K562 (cell line): ENCODE measurements around the gene RERG. TPM values are rescaled to one million over a fixed set of nuclear protein-coding genes. Genes with fewer than 3 reads are reported as not detected.

ENCODE experiments used
- ATAC-seq: fragments of 200-7000 bp; cut with Tn5 transposase; 3 replicates; pipeline ENCODE4 v1.9.1; 2020; ENCODE audit warnings: moderate library complexity
- BruUV-seq: library from RNA; stranded (reverse); fragments of 400-500 nt; replicated peaks from 2 replicates; lab custom pipeline; 2021; lab: Mats Ljungman, UMichigan
- CTCF ChIA-PET: fragments of 300-600 bp; formaldehyde crosslinking; extraction: SDS; loops from one replicate; lab custom pipeline; 2021; ENCODE audit warnings: low intra/inter-chr PET ratio; lab: Yijun Ruan, JAX
- POLR2A ChIA-PET: fragments of 300-600, 350-650 bp; sonication (Branson Sonifier 250); formaldehyde crosslinking; extraction: SDS; loops from one replicate; lab custom pipeline; 2021; ENCODE audit warnings: antibody characterized with exemption, inconsistent platforms; lab: Yijun Ruan, JAX
- DNase-seq, 4 experiments: peaks; one replicate each; pipeline versions ENCODE4 v3.0.0 to v3.0.0-alpha.2; 2011 to 2018; ENCODE audit warnings: low spot score in 3 of 4, mixed read lengths in 3 of 4; ENCODE audit errors: extremely low read depth in 1 of 4
- FAIRE-seq: peaks from 2 replicates; lab custom pipeline; 2011; peaks lifted over from hg19 to GRCh38; lab: Jason Lieb, UNC
- H2AFZ ChIP-seq: 2 replicates; pipeline ENCODE4 v1.6.0; 2011; ENCODE audit warnings: low read depth, low read length, control low read depth, inconsistent platforms
- H3K27ac ChIP-seq: fragments of 200-600 bp; 3 replicates; pipeline ENCODE4 v1.8.0; 2011; ENCODE audit warnings: low read depth, mild to moderate bottlenecking, control low read depth, inconsistent platforms, low read length, moderate library complexity, mixed read lengths; ENCODE audit errors: extremely low read depth
- H3K27me3 ChIP-seq, 2 experiments: fragments of 300-600 bp in 1 of 2; 2 replicates in 1 of 2; 3 replicates in 1 of 2; pipeline versions ENCODE4 v1.6.0 to v1.8.0; 2011; ENCODE audit warnings: inconsistent platforms in 2 of 2, low read length in 2 of 2, mild to moderate bottlenecking in 1 of 2, mixed read lengths in 1 of 2, moderate library complexity in 1 of 2; ENCODE audit not compliant: control insufficient read depth in 2 of 2, insufficient read depth in 2 of 2
- H3K36me3 ChIP-seq: fragments of 300-600 bp; 3 replicates; pipeline ENCODE4 v1.8.0; 2011; ENCODE audit warnings: mild to moderate bottlenecking, low read length, inconsistent platforms; ENCODE audit not compliant: control insufficient read depth, insufficient read depth
- H3K4me1 ChIP-seq, 2 experiments: fragments of 200-600 bp in 1 of 2; replicated peaks in 1 of 2; 2 replicates in 1 of 2; 3 replicates in 1 of 2; pipeline versions ENCODE4 v1.5.1 to v1.8.0; 2011; ENCODE audit warnings: inconsistent platforms in 2 of 2, low read length in 2 of 2, mild to moderate bottlenecking in 1 of 2, mixed read lengths in 1 of 2, moderate library complexity in 1 of 2; ENCODE audit not compliant: control insufficient read depth in 2 of 2, insufficient read depth in 2 of 2
- H3K4me2 ChIP-seq: 2 replicates; pipeline ENCODE4 v1.6.1; 2011; ENCODE audit warnings: low read length, control low read depth, inconsistent platforms, mixed read lengths; ENCODE audit not compliant: insufficient read depth
- H3K4me3 ChIP-seq: fragments of 200-600 bp; sonication (generic), shearing (Covaris generic); 2 replicates; pipeline ENCODE4 v1.5.1; 2016; ENCODE audit warnings: control low read depth, inconsistent platforms
- H3K79me2 ChIP-seq: fragments of 200-600 bp; 3 replicates; pipeline ENCODE4 v1.8.0; 2011; ENCODE audit warnings: low read length, inconsistent platforms; ENCODE audit not compliant: control insufficient read depth, insufficient read depth
- H3K9ac ChIP-seq, 2 experiments: 2 replicates each; pipeline versions ENCODE4 v1.6.0 to v1.6.1; 2011; ENCODE audit warnings: low read depth in 2 of 2, low read length in 2 of 2, control low read depth in 1 of 2, inconsistent platforms in 1 of 2, mild to moderate bottlenecking in 1 of 2, mixed read lengths in 1 of 2; ENCODE audit not compliant: insufficient read depth in 1 of 2
- H3K9me1 ChIP-seq: one replicate; pipeline ENCODE4 v1.6.0; 2011; ENCODE audit warnings: inconsistent platforms, mild to moderate bottlenecking, low read length, moderate library complexity; ENCODE audit not compliant: control insufficient read depth, insufficient read depth
- H3K9me3 ChIP-seq: replicated peaks from 2 replicates; pipeline ENCODE4 v1.5.1; 2011; ENCODE audit warnings: low read depth, low read length, inconsistent platforms; ENCODE audit not compliant: control insufficient read depth, insufficient read depth
- H4K20me1 ChIP-seq: replicated peaks from 2 replicates; pipeline ENCODE4 v1.6.1; 2011; ENCODE audit warnings: low read length, inconsistent platforms, mixed read lengths; ENCODE audit not compliant: control insufficient read depth, insufficient read depth
- ARID3B ChIP-seq: fragments of 250-450 bp; sonication (Bioruptor Pico); IDR thresholded peaks from 2 replicates; pipeline ENCODE4 v1.4.0; 2020; ENCODE audit warnings: borderline replicate concordance
- ATF7 ChIP-seq: fragments of 450-650 bp; IDR thresholded peaks from 2 replicates; pipeline ENCODE4 v1.7.1; 2014; ENCODE audit warnings: mild to moderate bottlenecking, moderate library complexity
- CCAR2 ChIP-seq: fragments of 200-400 bp; formaldehyde crosslinking; IDR thresholded peaks from 2 replicates; pipeline ENCODE4 v1.6.1; 2017; ENCODE audit warnings: mild to moderate bottlenecking, low read depth, low read length
- NCOA1 ChIP-seq: fragments of 450-650 bp; IDR thresholded peaks from 2 replicates; pipeline ENCODE4 v1.6.1; 2016; ENCODE audit warnings: low read depth
- NFIC ChIP-seq: fragments of 450-650 bp; IDR thresholded peaks from 2 replicates; pipeline ENCODE4 v1.6.1; 2017; ENCODE audit warnings: mild to moderate bottlenecking, inconsistent platforms
- SETDB1 ChIP-seq: IDR thresholded peaks from one replicate; pipeline ENCODE4 v1.6.1; 2012; ENCODE audit warnings: low read length, control low read depth, inconsistent platforms
- ZNF184 ChIP-seq: sonication (generic); formaldehyde crosslinking; IDR thresholded peaks from 2 replicates; pipeline ENCODE4 v1.5.0; 2020; ENCODE audit warnings: missing genetic modification reagents
- ZNF354B ChIP-seq: fragments of 250-450 bp; sonication (Bioruptor Pico); IDR thresholded peaks from 2 replicates; pipeline ENCODE4 v1.4.0; 2020
- ZNF431 ChIP-seq: sonication (generic); formaldehyde crosslinking; IDR thresholded peaks from 2 replicates; pipeline ENCODE4 v1.8.0; 2022; ENCODE audit warnings: mild to moderate bottlenecking, missing genetic modification reagents
- WGBS: fragments of 100-300 bp; shearing (Covaris generic); methylation state at CpG from one replicate; pipeline ENCODE4 v1.1.6; 2016; ENCODE audit warnings: low coverage, mixed read lengths; ENCODE audit not compliant: insufficient coverage; ENCODE audit errors: missing lambda C conversion rate; 5-methylcytosine and 5-hydroxymethylcytosine counted together
- in situ Hi-C: fragments of 300-500 bp; cut with MboI; formaldehyde crosslinking; loops from 4 replicates; pipeline ENCODE4 v1.15.0; 2018; ENCODE audit warnings: inconsistent platforms, mixed read lengths
- intact Hi-C: fragments of 100-400 bp; cut with micrococcal nuclease; formaldehyde crosslinking; loops from 2 replicates; pipeline ENCODE4 v1.14.2; 2022
- polyA plus RNA-seq, 8 experiments: library from polyadenylated mRNA; depleted of rRNA in 4 of 8; stranded (reverse) in 5 of 8; unstranded in 3 of 8; fragments of >200 nt; fragmentation: Nextera tagmentation in 2 of 8; fragmentation: Illumina TruSeq in 1 of 8; extraction: Ambion mirVana in 2 of 8; extraction: Trizol in 1 of 8; gene quantifications; 2 replicates each; pipeline versions ENCODE4 v1.2.1 to v1.2.3, GENCODE V29; 2011 to 2014; ENCODE audit warnings: inconsistent platforms in 1 of 8, missing spikeins in 1 of 8
- total RNA-seq, 7 experiments: library from RNA; depleted of rRNA in 6 of 7; stranded (reverse); fragments of >200 nt in 6 of 7; fragmentation: Illumina TruSeq in 2 of 7; extraction: Trizol in 2 of 7; gene quantifications; 2 replicates each; pipeline versions ENCODE4 v1.2.1 to v1.2.3, GENCODE V29; 2011 to 2021; ENCODE audit warnings: low replicate concordance in 1 of 7
- TF ChIP-seq, protein P1 (sequence below): IDR thresholded peaks from 3 replicates; pipeline ENCODE4 v1.6.1; 2011; ENCODE audit warnings: borderline replicate concordance, mild to moderate bottlenecking; ENCODE audit not compliant: insufficient read length, insufficient read depth

The RERG gene
- total and polyA plus RNA-seq, 9 of the 15 experiments (the other 6 are each of a cell fraction or from before 2014, with no cell fraction given) = 2.2 to 7.3 (median 3.0) TPM

- TF ChIP-seq NCOA1 (no peak), NFIC (no peak), ZNF354B (no peak), ARID3B (CRISPR knock-in tag) (no peak), SETDB1 (no peak), ZNF184 (CRISPR knock-in tag) (no peak), ATF7 (no peak), ZNF431 (CRISPR knock-in tag) (no peak), CCAR2 (no peak)
- TF ChIP-seq, protein P1, sequence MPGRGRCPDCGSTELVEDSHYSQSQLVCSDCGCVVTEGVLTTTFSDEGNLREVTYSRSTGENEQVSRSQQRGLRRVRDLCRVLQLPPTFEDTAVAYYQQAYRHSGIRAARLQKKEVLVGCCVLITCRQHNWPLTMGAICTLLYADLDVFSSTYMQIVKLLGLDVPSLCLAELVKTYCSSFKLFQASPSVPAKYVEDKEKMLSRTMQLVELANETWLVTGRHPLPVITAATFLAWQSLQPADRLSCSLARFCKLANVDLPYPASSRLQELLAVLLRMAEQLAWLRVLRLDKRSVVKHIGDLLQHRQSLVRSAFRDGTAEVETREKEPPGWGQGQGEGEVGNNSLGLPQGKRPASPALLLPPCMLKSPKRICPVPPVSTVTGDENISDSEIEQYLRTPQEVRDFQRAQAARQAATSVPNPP = no peak
- in situ Hi-C loops (no loop called here), intact Hi-C loops (no loop called here)
- POLR2A ChIA-PET = no interaction called here
- Histone ChIP-seq H3K9me3 (no peaks in the 10 kb centered on the region), H3K36me3 (no peaks in the 10 kb centered on the region), H3K9ac (no peak overlapping the region), H3K4me3 (no peak overlapping the region), H3K9me1 (no peaks in the 10 kb centered on the region), H3K79me2 (no peaks in the 10 kb centered on the region), H3K4me2 (no peak overlapping the region), H3K27me3 (no peaks in the 10 kb centered on the region), H4K20me1 (no peaks in the 10 kb centered on the region), H3K27ac (no peak overlapping the region), H2AFZ (no peak overlapping the region), H3K4me1 (no peaks in the 10 kb centered on the region)
- DNase-seq (no peak), ATAC-seq (no peak), FAIRE-seq (no peak)
- CTCF ChIA-PET = no interaction called here
- BruUV-seq = no TSS peak
- WGBS = no CpG with 5 or more reads among the region's 1 CpG
Measured at GRCh38 chr12:15234011-15234410, 12.8 kb upstream of the RERG start.
